Right atrium auricular region (tissue), 2 donors: ENCODE data around the gene SCPEP1. TPM values are rescaled to one million over a fixed set of nuclear protein-coding genes. Genes with fewer than 3 reads are reported as not detected.
"Not testable (repeated sequence)": the region's sequence is repeated elsewhere in the genome, so short reads cannot be mapped to it uniquely, and the experiment has no call there.

Experiments used
- DNase-seq: peaks from one replicate; pipeline ENCODE4 v3.0.0-alpha.2; 2019; ENCODE audit warnings: low spot score
- H3K27ac ChIP-seq, 2 donors: fragments of 200-600 bp; sonication (generic); 1 replicate in 1 of 2; 2 replicates in 1 of 2; pipeline ENCODE4 v1.5.1; 2016 to 2019
- H3K27me3 ChIP-seq, 2 donors: fragments of 200-600 bp; sonication (generic); one replicate each; pipeline versions ENCODE4 v1.5.1 to v1.6.0; 2017 to 2019
- H3K36me3 ChIP-seq: fragments of 200-600 bp; sonication (generic); one replicate; pipeline ENCODE4 v1.5.1; 2016
- H3K4me1 ChIP-seq, 2 donors: fragments of 200-600 bp; sonication (generic); one replicate each; pipeline versions ENCODE4 v1.5.1 to v1.6.0; 2017 to 2019
- H3K4me3 ChIP-seq, 2 donors: fragments of 200-600 bp; sonication (generic); 1 replicate in 1 of 2; 2 replicates in 1 of 2; pipeline ENCODE4 v1.5.1; 2017 to 2019; ENCODE audit warnings: mild to moderate bottlenecking in 1 of 2, moderate library complexity in 1 of 2
- H3K9me3 ChIP-seq, 2 donors: fragments of 200-600 bp; sonication (generic); one replicate each; pipeline ENCODE4 v1.5.1; 2019
- CTCF ChIP-seq, 2 donors: fragments of 200-600 bp; sonication (generic); IDR thresholded peaks; one replicate each; pipeline ENCODE4 v1.5.1; 2019; ENCODE audit warnings: antibody characterized with exemption in 2 of 2
- total RNA-seq, 2 donors: library from RNA; depleted of rRNA; stranded (reverse); fragments of >200 nt; gene quantifications; one replicate each; pipeline ENCODE4 v1.1.0, GENCODE V29; 2016

SCPEP1 gene
- total RNA-seq, 2 donors from 2014 or later, result 42.3 to 54.2 TPM

GRCh38 chr17:56933868-56934267, 44.1 kb upstream of the SCPEP1 start:
- H3K9me3 ChIP-seq, result no peaks in the 10 kb centered on the region
- no peak for TF ChIP-seq CTCF (IDR thresholded peaks at IDR 0.05)
- H3K36me3 ChIP-seq, result peaks cover 37% of the 10 kb centered on the region
- H3K4me3 ChIP-seq, result no peak overlapping the region
- no peak overlapping the region for H3K27ac ChIP-seq
- H3K4me1 ChIP-seq, result no peaks in the 10 kb centered on the region
- H3K27me3 ChIP-seq, result no peaks in the 10 kb centered on the region
- no peak for DNase-seq

GRCh38 chr17:56934280-56934679, 43.7 kb upstream of the SCPEP1 start:
- Histone ChIP-seq H3K4me3 (no peak overlapping the region), H3K27me3 (no peaks in the 10 kb centered on the region), H3K4me1 (no peaks in the 10 kb centered on the region), H3K36me3 (peaks cover 40% of the 10 kb centered on the region), H3K27ac (no peak overlapping the region), H3K9me3 (no peaks in the 10 kb centered on the region)
- TF ChIP-seq CTCF (IDR thresholded peaks at IDR 0.05), result no peak
- DNase-seq, result no peak

- no peak overlapping the region for H3K27ac ChIP-seq
- DNase-seq, result no peak
- no peak for TF ChIP-seq CTCF (IDR thresholded peaks at IDR 0.05)
- H3K9me3 ChIP-seq, result no peaks in the 10 kb centered on the region
- H3K4me1 ChIP-seq, result no peaks in the 10 kb centered on the region
- H3K36me3 ChIP-seq, result peaks cover 50% of the 10 kb centered on the region
- no peak overlapping the region for H3K4me3 ChIP-seq
- H3K27me3 ChIP-seq, result no peaks in the 10 kb centered on the region
These were observed 42.5 kb upstream of the SCPEP1 start for GRCh38 chr17:56935461-56935860.

- no peaks in the 10 kb centered on the region for H3K27me3 ChIP-seq
- no peak overlapping the region for H3K4me3 ChIP-seq
- H3K27ac ChIP-seq, result peak overlapping the region; percentile 8 to 36
These were observed 41.1 kb upstream of the SCPEP1 start for GRCh38 chr17:56936697-56937322.

GRCh38 chr17:56937687-56938086, 40.2 kb upstream of the SCPEP1 start:
- Histone ChIP-seq H3K4me1 (no peaks in the 10 kb centered on the region), H3K9me3 (no peaks in the 10 kb centered on the region), H3K27ac (peak overlapping the region in 1 of 2 donors; percentile 36), H3K4me3 (no peak overlapping the region), H3K27me3 (no peaks in the 10 kb centered on the region), H3K36me3 (peaks cover 65% of the 10 kb centered on the region)
- no peak for DNase-seq
- TF ChIP-seq CTCF (IDR thresholded peaks at IDR 0.05), result no peak

More at GRCh38 chr17:56936697-56937322, 41.1 kb upstream of the SCPEP1 start:
- no peak for DNase-seq
- H3K9me3 ChIP-seq, result no peaks in the 10 kb centered on the region
- H3K4me1 ChIP-seq, result no peaks in the 10 kb centered on the region
- H3K36me3 ChIP-seq, result peaks cover 61% of the 10 kb centered on the region
- no peak for TF ChIP-seq CTCF (IDR thresholded peaks at IDR 0.05)

GRCh38 chr17:56938206-56938605, 39.7 kb upstream of the SCPEP1 start:
- not testable (repeated sequence) for H3K27ac ChIP-seq, H3K9me3 ChIP-seq, H3K4me1 ChIP-seq, H3K4me3 ChIP-seq, DNase-seq, H3K27me3 ChIP-seq
- peaks cover 70% of the 10 kb centered on the region for H3K36me3 ChIP-seq
